GM13977 (cell line): Measurements from ENCODE around the gene TMEM109.

Source experiments
- DNase-seq: peaks from one replicate; pipeline ENCODE4 v3.0.0; 2012; ENCODE audit warnings: low spot score
- in situ Hi-C: fragments of 300-500 bp; cut with MboI; formaldehyde crosslinking; loops from one replicate; pipeline ENCODE4 v1.12.0; 2022; ENCODE audit warnings: low sequenced_read_pairs, low pct_unique_long_range_greater_than_20kb, mixed read lengths, inconsistent platforms; ENCODE audit not compliant: unreplicated experiment
- TF ChIP-seq, protein P1 (sequence below): IDR thresholded peaks from 2 replicates; pipeline ENCODE4 v1.5.1; 2012; ENCODE audit warnings: mild to moderate bottlenecking, control low read depth; ENCODE audit not compliant: insufficient read depth; ENCODE audit errors: extremely low read depth, missing control alignments

TMEM109 gene

DNA sequence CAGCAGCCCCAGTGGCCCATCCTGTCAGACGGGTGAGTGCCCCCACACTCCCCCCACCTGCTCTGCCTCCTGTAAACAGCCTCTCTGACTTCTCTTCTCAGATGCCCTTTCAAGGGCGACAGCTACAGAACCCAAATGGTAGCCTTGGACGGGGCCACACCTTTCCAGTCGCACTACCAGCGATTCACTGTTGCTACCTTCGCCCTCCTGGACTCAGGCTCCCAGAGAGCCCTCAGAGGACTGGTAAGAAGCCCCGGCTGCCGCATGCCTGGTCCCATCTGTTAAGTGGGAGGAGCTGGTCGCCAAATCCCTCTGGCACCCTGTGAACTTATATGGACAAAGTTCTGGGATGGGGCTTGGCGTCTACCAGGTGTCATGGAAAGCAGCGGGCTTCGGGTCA lies 40.4 kb upstream of the TMEM109 start:
- DNase-seq: no peak
- TF ChIP-seq, protein P1, sequence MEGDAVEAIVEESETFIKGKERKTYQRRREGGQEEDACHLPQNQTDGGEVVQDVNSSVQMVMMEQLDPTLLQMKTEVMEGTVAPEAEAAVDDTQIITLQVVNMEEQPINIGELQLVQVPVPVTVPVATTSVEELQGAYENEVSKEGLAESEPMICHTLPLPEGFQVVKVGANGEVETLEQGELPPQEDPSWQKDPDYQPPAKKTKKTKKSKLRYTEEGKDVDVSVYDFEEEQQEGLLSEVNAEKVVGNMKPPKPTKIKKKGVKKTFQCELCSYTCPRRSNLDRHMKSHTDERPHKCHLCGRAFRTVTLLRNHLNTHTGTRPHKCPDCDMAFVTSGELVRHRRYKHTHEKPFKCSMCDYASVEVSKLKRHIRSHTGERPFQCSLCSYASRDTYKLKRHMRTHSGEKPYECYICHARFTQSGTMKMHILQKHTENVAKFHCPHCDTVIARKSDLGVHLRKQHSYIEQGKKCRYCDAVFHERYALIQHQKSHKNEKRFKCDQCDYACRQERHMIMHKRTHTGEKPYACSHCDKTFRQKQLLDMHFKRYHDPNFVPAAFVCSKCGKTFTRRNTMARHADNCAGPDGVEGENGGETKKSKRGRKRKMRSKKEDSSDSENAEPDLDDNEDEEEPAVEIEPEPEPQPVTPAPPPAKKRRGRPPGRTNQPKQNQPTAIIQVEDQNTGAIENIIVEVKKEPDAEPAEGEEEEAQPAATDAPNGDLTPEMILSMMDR: no peak
- in situ Hi-C loops: no loop called here

DNA sequence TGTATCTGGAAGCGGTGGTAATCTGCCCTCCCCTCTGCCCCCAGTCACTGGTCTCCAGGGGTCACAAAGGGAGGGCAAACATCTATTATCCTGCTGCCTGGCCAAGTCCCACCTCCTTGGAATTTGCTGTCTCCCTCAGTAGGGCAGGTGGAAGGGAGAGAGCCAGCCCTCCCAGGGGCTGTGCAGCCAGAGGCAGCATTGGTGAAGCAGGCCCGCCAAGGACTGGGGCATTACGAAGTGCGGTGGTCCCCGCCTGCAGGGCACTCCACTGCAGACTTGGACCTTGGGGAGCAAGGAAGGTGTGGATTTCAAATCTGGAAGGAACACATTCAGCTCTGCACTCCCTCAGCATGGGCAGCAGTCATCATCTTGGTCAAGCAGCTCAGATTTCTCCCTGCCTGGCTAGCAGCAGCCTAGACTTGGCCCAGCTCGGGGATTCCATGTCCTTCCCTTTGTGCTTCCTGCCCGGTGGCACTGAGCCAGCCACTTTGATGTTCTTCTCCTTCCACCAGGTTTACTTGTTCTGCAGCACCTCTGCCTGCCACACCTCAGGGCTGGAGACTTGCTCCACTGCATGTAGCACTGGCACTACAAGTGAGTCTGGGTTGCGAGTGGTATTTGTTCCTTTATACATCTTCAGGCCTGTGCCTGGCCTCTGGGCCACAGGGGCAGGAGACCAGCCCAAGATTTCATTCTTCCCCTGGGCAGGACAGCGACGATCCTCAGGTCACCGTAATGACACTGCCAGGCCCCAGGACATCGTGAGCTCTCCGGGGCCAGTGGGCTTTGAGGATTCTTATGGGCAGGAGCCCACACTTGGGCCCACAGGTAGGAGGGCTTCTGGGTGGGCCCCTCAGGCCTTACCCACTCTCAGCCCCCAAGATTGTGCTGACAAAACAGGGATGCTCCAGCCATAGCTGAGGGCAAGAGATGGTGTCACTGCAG lies 39.3 kb upstream of the TMEM109 start:
- in situ Hi-C loops: no loop called here
- no peak for DNase-seq
- TF ChIP-seq, protein P1: no peak

DNA sequence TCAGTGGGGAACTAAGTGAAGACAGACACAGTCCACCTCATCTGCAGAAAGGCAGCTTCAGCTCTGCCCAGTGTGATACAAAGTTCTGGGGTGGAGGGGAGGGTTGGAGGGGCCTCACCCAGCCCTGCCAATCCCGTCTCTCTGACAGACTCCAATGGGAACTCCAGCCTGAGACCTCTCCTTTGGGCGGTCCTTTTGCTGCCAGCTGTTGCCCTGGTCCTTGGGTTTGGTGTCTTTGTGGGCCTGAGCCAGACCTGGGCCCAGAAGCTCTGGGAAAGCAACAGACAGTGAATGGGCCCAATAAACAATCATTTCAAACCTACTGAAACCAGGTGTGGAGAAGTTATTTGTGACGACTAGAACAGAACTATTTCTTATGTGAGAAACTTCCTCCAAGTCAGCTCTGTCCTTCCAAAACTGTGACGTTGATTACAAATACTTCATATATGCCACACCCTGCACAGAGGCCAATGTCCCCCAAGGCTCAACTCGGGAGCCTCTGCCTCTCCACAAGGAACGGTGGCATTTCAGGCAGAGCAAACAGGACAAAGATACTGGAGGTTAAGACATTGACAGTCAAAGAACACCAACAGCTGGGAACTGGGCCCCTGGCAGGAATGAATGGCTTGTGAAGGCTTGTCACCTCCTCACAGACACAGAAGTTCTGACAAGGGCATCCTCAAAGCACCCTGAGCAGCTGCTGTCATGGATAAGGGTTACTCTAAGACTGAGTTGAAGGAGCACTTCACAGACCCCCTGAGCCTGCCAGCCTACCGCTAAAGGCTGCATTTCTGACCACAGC lies 38.4 kb upstream of the TMEM109 start:
- in situ Hi-C loops: no loop called here
- TF ChIP-seq, protein P1: no peak
- no peak for DNase-seq

DNA sequence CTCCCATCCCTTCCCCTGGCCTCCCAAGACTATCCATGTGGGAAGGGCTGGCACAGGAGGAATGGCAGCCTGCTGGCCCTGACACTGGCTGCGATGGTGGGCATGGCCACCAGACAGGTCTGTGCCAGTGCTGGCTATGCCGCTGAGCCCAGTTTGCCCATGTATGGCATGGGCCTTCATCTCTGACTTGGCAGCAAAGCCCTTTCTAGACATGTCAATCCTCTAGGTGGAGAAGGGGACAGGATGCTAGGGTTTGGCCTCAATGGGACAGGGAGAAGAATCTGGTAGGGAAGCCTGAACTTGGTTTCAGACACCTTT lies 37.8 kb upstream of the TMEM109 start:
- DNase-seq: no peak
- in situ Hi-C loops: no loop called here
- TF ChIP-seq, protein P1: no peak

DNA sequence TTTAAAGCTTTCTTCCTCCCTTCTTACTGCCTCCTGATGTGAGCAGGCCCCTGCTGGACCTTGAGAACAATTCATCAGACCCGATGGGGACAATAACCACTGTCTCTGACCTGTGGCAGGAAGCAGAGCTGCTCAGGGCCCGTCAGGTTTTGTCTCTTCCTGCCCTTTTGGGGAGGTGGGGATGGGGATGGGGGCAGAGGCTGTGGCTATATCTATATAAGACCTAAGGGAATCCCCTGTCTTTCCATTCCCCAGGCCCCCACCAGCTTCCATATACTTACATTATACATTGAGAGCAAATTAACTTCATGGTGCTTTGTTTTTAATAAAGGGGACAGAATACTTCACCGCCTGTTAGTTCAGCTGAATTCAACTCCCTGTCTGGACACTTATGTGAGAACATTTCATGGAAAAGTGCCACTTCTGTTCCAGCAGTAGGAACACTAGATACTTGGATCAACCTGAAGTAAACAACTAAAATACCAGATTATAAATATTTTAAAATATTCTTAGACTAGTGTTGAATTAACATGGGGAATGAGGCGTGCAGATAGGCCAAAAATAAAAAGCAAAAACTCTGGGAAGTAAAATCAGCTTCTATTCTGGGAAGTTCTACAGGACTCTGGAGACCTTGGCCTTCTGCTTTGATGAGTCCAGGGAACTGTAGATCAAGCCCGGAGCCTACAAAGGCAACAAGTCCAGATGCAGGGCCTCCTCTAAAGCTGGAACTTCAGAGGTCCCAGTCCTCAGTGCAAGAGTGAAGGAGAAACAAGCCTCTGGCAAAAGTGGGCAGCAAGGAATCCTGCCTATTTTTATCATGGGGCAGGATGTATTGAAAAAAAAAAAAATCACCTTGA lies 35.5 kb upstream of the TMEM109 start:
- DNase-seq: no peak
- TF ChIP-seq, protein P1: no peak
- in situ Hi-C loops: no loop called here

DNA sequence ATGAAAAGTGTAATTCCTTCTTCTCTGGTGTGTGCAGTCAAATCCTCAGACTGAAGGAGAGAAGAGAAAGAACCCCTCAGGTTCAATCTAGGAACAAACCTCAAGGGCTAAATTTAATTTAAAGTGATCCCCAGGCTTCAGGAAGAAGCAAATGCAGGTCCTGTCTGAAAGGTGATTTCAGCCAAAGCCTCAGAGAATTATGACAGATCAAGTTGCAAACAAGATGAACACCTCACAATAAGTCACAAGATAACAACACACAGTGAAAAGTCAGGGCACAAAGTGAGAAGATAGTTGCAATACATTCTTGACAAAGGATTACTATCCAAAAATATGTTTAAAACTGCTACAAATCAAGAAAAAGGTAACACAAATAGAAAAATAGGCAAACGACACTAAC lies 34.9 kb upstream of the TMEM109 start:
- no peak for DNase-seq
- in situ Hi-C loops: no loop called here
- TF ChIP-seq, protein P1: no peak
